ENCODE data around the gene DCC. TPM values are rescaled to one million over a fixed set of nuclear protein-coding genes. Genes with fewer than 3 reads are reported as not detected.

DCC gene
- total RNA-seq, 1 experiment from 2014 or later = not detected

GRCh38 chr18:53490019-53490418 lies 1150.0 kb downstream of the DCC start:
- H3K79me2 ChIP-seq (ENCODE audit: insufficient read depth, low read length) = no peaks in the 10 kb centered on the region
- H3K4me3 ChIP-seq (replicated peaks in 1 of 2; ENCODE audit: low read depth in 1 of 2, low read length in 2 of 2) = no peak overlapping the region
- CTCF ChIA-PET = no interaction called here
- DNase-seq (ENCODE audit: low read depth, low spot score) (no peak), ATAC-seq (no peak)
- POLR2A ChIA-PET = no interaction called here
- BruUV-seq (replicated peaks) = no TSS peak
- no peak overlapping the region for H3K4me2 ChIP-seq (ENCODE audit: low read length)
- H3K27ac ChIP-seq (ENCODE audit: low read depth, low read length) = no peak overlapping the region
- intact Hi-C loops (cut with micrococcal nuclease) = no loop called here
- H4K20me1 ChIP-seq (ENCODE audit: insufficient read depth) = no peaks in the 10 kb centered on the region
- TF ChIP-seq ZFX (IDR thresholded peaks at IDR 0.05) (no peak), JUND (IDR thresholded peaks at IDR 0.05) (no peak), SP1 (IDR thresholded peaks at IDR 0.05; ENCODE audit: low read depth) (no peak), EZH2 (IDR thresholded peaks at IDR 0.05) (no peak), ATF3 (IDR thresholded peaks at IDR 0.05) (no peak), SIN3A (IDR thresholded peaks at IDR 0.05; ENCODE audit: low read depth) (no peak), CTCF (IDR thresholded peaks at IDR 0.05 in 2 of 3, conservative IDR thresholded peaks at IDR 0.05 in 1 of 3; ENCODE audit: borderline replicate concordance in 1 of 3, insufficient read depth in 1 of 3, low read depth in 2 of 3, low read length in 2 of 3) (no peak), RAD21 (IDR thresholded peaks at IDR 0.05; ENCODE audit: low read depth) (no peak), YY1 (IDR thresholded peaks at IDR 0.05; ENCODE audit: extremely low read depth, insufficient replicate concordance, low read depth, low read length) (no peak), ZNF274 (IDR thresholded peaks at IDR 0.05; ENCODE audit: low read depth, low read length) (no peak), FOSL1 (IDR thresholded peaks at IDR 0.05; ENCODE audit: low read depth) (no peak), SRF (IDR thresholded peaks at IDR 0.05; ENCODE audit: low read depth) (no peak)
- H3K36me3 ChIP-seq (ENCODE audit: control insufficient read depth in 1 of 2, insufficient read depth in 2 of 2, low read length in 2 of 2) = no peaks in the 10 kb centered on the region
- no peaks in the 10 kb centered on the region for H3K4me1 ChIP-seq (ENCODE audit: control insufficient read depth in 1 of 2, insufficient read depth in 2 of 2, low read length in 2 of 2)
- RAD21 ChIA-PET (ENCODE audit: low non-redundant PET in 1 of 2, low total read pairs in 2 of 2, uncharacterized antibody in 2 of 2, unreplicated experiment in 2 of 2) = no interaction called here
- no peaks in the 10 kb centered on the region for H3K27me3 ChIP-seq (ENCODE audit: insufficient read depth, low read length)
- H2AFZ ChIP-seq (ENCODE audit: low read depth, low read length, poor library complexity, severe bottlenecking) = no peak overlapping the region
- no peak overlapping the region for H3K9ac ChIP-seq (ENCODE audit: low read length)
- no peaks in the 10 kb centered on the region for H3K9me2 ChIP-seq (ENCODE audit: insufficient read depth)
- peaks cover 0 to 4% of the 10 kb centered on the region in 2 experiments; a peak in 2 of 4 replicates for H3K9me3 ChIP-seq (ENCODE audit: control insufficient read depth in 1 of 2, insufficient read depth in 1 of 2, low read depth in 1 of 2, low read length in 2 of 2)

Measured in HCT116 (cell line).